ENCODE measurements around the gene RAX. TPM values are rescaled to one million over a fixed set of nuclear protein-coding genes. Genes with fewer than 3 reads are reported as not detected.

Gene RAX
- total RNA-seq, 2 donors from 2014 or later = 0.23 to 0.40 TPM

- intact Hi-C loops (cut with DNase I) = no loop called here
- no peak for DNase-seq (ENCODE audit: low spot score)
- no peak for TF ChIP-seq POLR2A (IDR thresholded peaks at IDR 0.05)
- no peak for TF ChIP-seq POLR2AphosphoS5 (IDR thresholded peaks at IDR 0.05)
- no peak for TF ChIP-seq CTCF (IDR thresholded peaks at IDR 0.05)
- no peak overlapping the region for H3K27ac ChIP-seq
- WGBS = 22% methylated on average over 22 of the region's 28 CpGs
- peaks cover 63% of the 10 kb centered on the region for H3K27me3 ChIP-seq (replicated peaks; ENCODE audit: insufficient read depth)
- H3K36me3 ChIP-seq = no peaks in the 10 kb centered on the region
- H3K9me3 ChIP-seq = no peaks in the 10 kb centered on the region
- no peaks in the 10 kb centered on the region for H3K4me1 ChIP-seq (replicated peaks)
- H3K4me3 ChIP-seq = no peak overlapping the region
Observed at GRCh38 chr18:59268127-59268720, 5.0 kb downstream of the RAX start.

- intact Hi-C loops (cut with DNase I) = no loop called here
- H3K27me3 ChIP-seq (replicated peaks; ENCODE audit: insufficient read depth) = peaks cover 60% of the 10 kb centered on the region
- 3% methylated on average over 37 of the region's 41 CpGs for WGBS
- H3K4me3 ChIP-seq = no peak overlapping the region
- no peak overlapping the region for H3K27ac ChIP-seq
- no peak for DNase-seq (ENCODE audit: low spot score)
- H3K9me3 ChIP-seq = no peaks in the 10 kb centered on the region
- no peaks in the 10 kb centered on the region for H3K4me1 ChIP-seq (replicated peaks)
- H3K36me3 ChIP-seq = no peaks in the 10 kb centered on the region
- TF ChIP-seq POLR2AphosphoS5 (IDR thresholded peaks at IDR 0.05) (no peak), CTCF (IDR thresholded peaks at IDR 0.05) (no peak), POLR2A (IDR thresholded peaks at IDR 0.05) (no peak)
Observed at GRCh38 chr18:59267503-59268126, 5.6 kb downstream of the RAX start.

GRCh38 chr18:59266886-59267502 lies 6.3 kb downstream of the RAX start:
- 8% methylated on average over 10 of the region's 10 CpGs for WGBS
- DNase-seq (ENCODE audit: low spot score) = no peak
- intact Hi-C loops (cut with DNase I) = no loop called here
- no peaks in the 10 kb centered on the region for H3K4me1 ChIP-seq (replicated peaks)
- no peak for TF ChIP-seq POLR2A (IDR thresholded peaks at IDR 0.05)
- TF ChIP-seq CTCF (IDR thresholded peaks at IDR 0.05) = no peak
- H3K27me3 ChIP-seq (replicated peaks; ENCODE audit: insufficient read depth) = peaks cover 58% of the 10 kb centered on the region
- H3K36me3 ChIP-seq = no peaks in the 10 kb centered on the region
- no peaks in the 10 kb centered on the region for H3K9me3 ChIP-seq
- H3K27ac ChIP-seq = no peak overlapping the region
- no peak overlapping the region for H3K4me3 ChIP-seq

GRCh38 chr18:59266459-59266858 lies 6.8 kb downstream of the RAX start:
- intact Hi-C loops (cut with DNase I) = no loop called here
- DNase-seq (ENCODE audit: low spot score) = no peak
- TF ChIP-seq POLR2A (IDR thresholded peaks at IDR 0.05) = no peak
- TF ChIP-seq POLR2AphosphoS5 (IDR thresholded peaks at IDR 0.05) = no peak
- no peak for TF ChIP-seq CTCF (IDR thresholded peaks at IDR 0.05)
- Histone ChIP-seq H3K4me1 (replicated peaks) (no peaks in the 10 kb centered on the region), H3K27me3 (replicated peaks; ENCODE audit: insufficient read depth) (peaks cover 58% of the 10 kb centered on the region), H3K9me3 (no peaks in the 10 kb centered on the region), H3K4me3 (no peak overlapping the region), H3K36me3 (no peaks in the 10 kb centered on the region), H3K27ac (no peak overlapping the region)
- 23% methylated on average over 1 of the region's 1 CpG for WGBS

- no peaks in the 10 kb centered on the region for H3K36me3 ChIP-seq
- intact Hi-C loops (cut with DNase I) = no loop called here
- H3K27me3 ChIP-seq (replicated peaks; ENCODE audit: insufficient read depth) = peaks cover 55% of the 10 kb centered on the region
Observed at GRCh38 chr18:59265974-59266369, 7.3 kb downstream of the RAX start.

More at GRCh38 chr18:59265974-59266369, 7.3 kb downstream of the RAX start:
- TF ChIP-seq CTCF (IDR thresholded peaks at IDR 0.05) = no peak
- Histone ChIP-seq H3K4me3 (no peak overlapping the region), H3K27ac (no peak overlapping the region), H3K4me1 (replicated peaks) (no peaks in the 10 kb centered on the region), H3K9me3 (no peaks in the 10 kb centered on the region)
- DNase-seq (ENCODE audit: low spot score) = no peak
- WGBS = 10% methylated on average over 12 of the region's 12 CpGs
